Naive B cell (primary cell): ENCODE data around the gene PML. TPM values are rescaled to one million over a fixed set of nuclear protein-coding genes. Genes with fewer than 3 reads are reported as not detected.
"Not testable (repeated sequence)": the region's sequence is repeated elsewhere in the genome, so short reads cannot be mapped to it uniquely, and the experiment has no call there.

Source experiments
- ATAC-seq, 2 donors: fragments of 150-1000 bp; cut with Tn5 transposase; 2 replicates each; pipeline ENCODE4 v1.10.0; 2021; ENCODE audit warnings: low read depth in 2 of 2, mild to moderate bottlenecking in 2 of 2, moderate library complexity in 2 of 2
- DNase-seq: peaks from one replicate; pipeline ENCODE4 v3.0.0; 2022
- H3K27ac Mint-ChIP-seq, 6 donors: one replicate each; pipeline ENCODE4 v1.8.0; 2020 to 2022; ENCODE audit warnings: mild to moderate bottlenecking in 6 of 6, mixed read lengths in 6 of 6, moderate library complexity in 5 of 6, inconsistent platforms in 2 of 6
- H3K27me3 Mint-ChIP-seq, 3 donors: one replicate each; pipeline ENCODE4 v1.8.0; 2021 to 2022; ENCODE audit warnings: mixed read lengths in 3 of 3, mild to moderate bottlenecking in 1 of 3
- H3K36me3 Mint-ChIP-seq, 2 donors: one replicate each; pipeline ENCODE4 v1.8.0; 2020 to 2022; ENCODE audit warnings: mixed read lengths in 2 of 2, inconsistent platforms in 1 of 2, mild to moderate bottlenecking in 1 of 2
- H3K4me1 Mint-ChIP-seq, 3 donors: one replicate each; pipeline ENCODE4 v1.8.0; 2020 to 2022; ENCODE audit warnings: mixed read lengths in 3 of 3, inconsistent platforms in 1 of 3, mild to moderate bottlenecking in 1 of 3, moderate library complexity in 1 of 3
- H3K4me3 Mint-ChIP-seq, 8 donors: one replicate each; pipeline ENCODE4 v1.8.0; 2020 to 2022; ENCODE audit warnings: mild to moderate bottlenecking in 8 of 8, mixed read lengths in 8 of 8, moderate library complexity in 8 of 8, inconsistent platforms in 2 of 8
- H3K9me3 Mint-ChIP-seq, 7 donors: one replicate each; pipeline ENCODE4 v1.8.0; 2020 to 2022; ENCODE audit warnings: mixed read lengths in 7 of 7, mild to moderate bottlenecking in 5 of 7, inconsistent platforms in 2 of 7, moderate library complexity in 1 of 7
- polyA plus RNA-seq, 6 donors: library from polyadenylated mRNA; unstranded; fragments of 300-500 nt; fragmentation: Illumina TruSeq; gene quantifications; one replicate each; pipeline ENCODE4 v1.2.3, GENCODE V29; 2021; ENCODE audit warnings: low read depth in 6 of 6

The PML gene
- polyA plus RNA-seq, 6 donors from 2014 or later, result 6.4 to 39.8 (median 18.9) TPM

- ATAC-seq (peak; percentile 28 to 43), DNase-seq (no peak)
- Mint-ChIP-seq H3K27me3 (peaks cover 0 to 8% (median 8%) of the 10 kb centered on the region in 3 donors), H3K36me3 (no peaks in the 10 kb centered on the region), H3K4me1 (peaks cover 16 to 22% (median 20%) of the 10 kb centered on the region in 3 donors), H3K4me3 (peak overlapping the region; percentile 44 to 86 (median 77)), H3K27ac (peak overlapping the region in 1 of 6 donors; percentile 72), H3K9me3 (no peaks in the 10 kb centered on the region)
Measured at GRCh38 chr15:73965094-73965757, 29.3 kb upstream of the PML start.

GRCh38 chr15:73965758-73966113 lies 28.8 kb upstream of the PML start:
- DNase-seq (peak; percentile 24), ATAC-seq (peak; percentile 55 to 63)
- Mint-ChIP-seq H3K9me3 (no peaks in the 10 kb centered on the region), H3K27me3 (peaks cover 0 to 8% (median 8%) of the 10 kb centered on the region in 3 donors), H3K4me1 (peaks cover 16 to 22% (median 20%) of the 10 kb centered on the region in 3 donors), H3K4me3 (peak overlapping the region; percentile 16 to 86 (median 77)), H3K27ac (no peak overlapping the region), H3K36me3 (no peaks in the 10 kb centered on the region)

DNA sequence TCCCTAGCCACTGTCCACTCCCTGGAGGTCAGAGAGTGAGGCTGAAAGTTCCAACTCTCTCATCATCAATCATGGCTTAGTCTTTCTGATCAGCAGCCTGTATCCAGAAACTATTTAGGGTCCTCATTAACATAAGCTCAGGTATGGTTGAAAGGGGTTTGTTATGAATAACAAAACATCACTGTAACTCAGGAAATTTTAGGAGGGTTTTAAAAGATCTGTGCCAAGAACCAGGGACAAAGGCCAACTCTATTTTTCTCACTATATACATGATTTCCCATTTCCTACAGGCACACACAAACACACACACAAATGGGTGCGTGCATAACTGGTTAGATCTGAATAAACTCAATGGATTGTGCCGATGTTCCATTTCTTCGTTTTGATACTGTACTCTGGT lies 26.1 kb upstream of the PML start:
- Mint-ChIP-seq H3K9me3 (no peaks in the 10 kb centered on the region), H3K4me3 (no peak overlapping the region), H3K27ac (no peak overlapping the region), H3K27me3 (peaks cover 5 to 16% (median 8%) of the 10 kb centered on the region in 3 donors), H3K4me1 (peaks cover 23 to 29% (median 27%) of the 10 kb centered on the region in 3 donors), H3K36me3 (no peaks in the 10 kb centered on the region)
- no peak for ATAC-seq
- DNase-seq, result no peak

DNA sequence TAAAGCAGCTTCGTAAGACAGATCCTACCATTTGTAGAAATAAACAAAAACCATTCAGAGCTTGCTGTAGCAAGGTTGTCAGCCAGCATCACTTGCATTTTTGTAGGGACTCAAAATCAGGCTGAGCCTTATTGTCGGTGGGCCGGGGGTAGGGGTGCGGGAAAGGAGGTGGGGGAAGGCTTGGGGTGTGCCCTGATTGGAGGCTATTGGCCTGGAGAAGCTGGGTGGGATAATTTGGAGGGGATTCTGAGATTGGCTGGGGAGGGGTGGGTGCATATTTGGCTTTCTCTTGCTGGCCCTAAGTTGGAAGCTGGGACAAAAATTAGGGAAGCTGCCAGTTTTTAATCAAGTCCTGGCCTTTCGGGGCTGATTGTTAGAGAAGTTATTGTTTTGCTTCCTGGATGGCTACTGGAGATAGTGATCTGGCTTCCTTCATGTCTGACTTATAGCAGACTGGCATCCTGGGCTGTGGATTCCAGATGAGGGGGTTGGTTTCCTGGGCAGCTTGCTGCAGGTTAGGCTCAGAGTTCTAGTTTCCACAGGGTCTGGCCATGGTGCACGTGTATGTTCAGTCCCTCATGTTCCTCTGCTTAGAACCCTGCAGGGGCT lies 25.3 kb upstream of the PML start:
- no peak for ATAC-seq
- no peak overlapping the region for H3K4me3 Mint-ChIP-seq
- H3K4me1 Mint-ChIP-seq, result peaks cover 23 to 29% (median 27%) of the 10 kb centered on the region in 3 donors
- DNase-seq, result no peak
- H3K36me3 Mint-ChIP-seq, result no peaks in the 10 kb centered on the region
- no peak overlapping the region for H3K27ac Mint-ChIP-seq
- H3K9me3 Mint-ChIP-seq, result no peaks in the 10 kb centered on the region
- H3K27me3 Mint-ChIP-seq, result peaks cover 7 to 16% (median 10%) of the 10 kb centered on the region in 3 donors

DNA sequence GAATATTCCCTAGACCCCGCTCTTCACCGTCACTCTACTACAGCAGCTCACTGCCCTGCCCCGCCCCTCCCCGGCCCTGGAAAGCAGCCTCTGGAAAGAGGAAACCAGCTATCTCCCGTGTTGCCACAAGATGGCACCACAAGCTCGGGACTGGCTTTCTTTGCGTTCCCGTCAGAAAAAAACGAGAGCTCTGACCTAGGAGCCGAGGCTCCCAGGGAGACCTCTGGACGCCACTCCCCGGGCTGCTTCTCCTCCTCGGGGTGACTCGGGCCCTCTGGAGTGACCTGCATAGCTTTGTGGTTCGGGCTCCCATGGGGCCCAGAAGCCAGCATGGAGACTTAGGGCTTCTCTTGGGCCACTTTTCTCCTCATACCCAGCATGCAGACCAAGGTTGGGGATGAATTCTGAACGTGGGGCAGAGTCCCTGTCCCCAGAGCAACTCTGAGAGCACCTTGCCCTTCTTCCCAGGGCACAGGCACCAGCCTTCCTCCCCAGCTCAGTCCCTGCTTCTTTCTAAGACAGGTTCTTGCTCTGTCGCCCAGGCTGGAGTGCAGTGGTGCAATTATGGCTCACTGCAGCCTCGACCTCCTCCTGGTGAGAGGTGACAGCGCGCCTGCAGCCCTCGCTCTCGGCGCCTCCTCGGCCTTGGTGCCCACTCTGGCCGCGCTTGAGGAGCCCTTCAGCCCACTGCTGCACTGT lies 21.4 kb upstream of the PML start:
- peak overlapping the region in 5 of 8 donors; percentile 8 to 73 (median 40) for H3K4me3 Mint-ChIP-seq

GRCh38 chr15:73973683-73974200 lies 20.8 kb upstream of the PML start:
- not testable (repeated sequence) for ATAC-seq, DNase-seq, H3K36me3 Mint-ChIP-seq, H3K9me3 Mint-ChIP-seq, H3K27ac Mint-ChIP-seq
- peaks cover 8 to 22% (median 20%) of the 10 kb centered on the region in 3 donors for H3K4me1 Mint-ChIP-seq
- H3K27me3 Mint-ChIP-seq, result peaks cover 27 to 34% (median 30%) of the 10 kb centered on the region in 3 donors
- H3K4me3 Mint-ChIP-seq, result peak overlapping the region in 1 of 8 donors; percentile 34

More for the DNA sequence above, 21.4 kb upstream of the PML start:
- Mint-ChIP-seq H3K9me3 (peaks cover 0 to 2% (median 0%) of the 10 kb centered on the region in 7 donors), H3K4me1 (peaks cover 8 to 22% (median 20%) of the 10 kb centered on the region in 3 donors), H3K27ac (no peak overlapping the region), H3K36me3 (peaks cover 0 to 4% of the 10 kb centered on the region in 2 donors), H3K27me3 (peaks cover 27 to 33% (median 30%) of the 10 kb centered on the region in 3 donors)
- ATAC-seq (peak; percentile 72 to 79), DNase-seq (peak; percentile 70)

GRCh38 chr15:73975440-73976125 lies 18.9 kb upstream of the PML start:
- ATAC-seq, result peak; percentile 43 to 71
- peaks cover 8 to 22% (median 20%) of the 10 kb centered on the region in 3 donors for H3K4me1 Mint-ChIP-seq
- H3K27me3 Mint-ChIP-seq, result peaks cover 27 to 34% (median 30%) of the 10 kb centered on the region in 3 donors
- DNase-seq, H3K36me3 Mint-ChIP-seq, H3K27ac Mint-ChIP-seq, H3K9me3 Mint-ChIP-seq: not testable (repeated sequence)
- H3K4me3 Mint-ChIP-seq, result peak overlapping the region in 2 of 8 donors; percentile 0 to 61

GRCh38 chr15:73978896-73979295 lies 15.6 kb upstream of the PML start:
- H3K27me3 Mint-ChIP-seq, result peaks cover 19 to 34% (median 25%) of the 10 kb centered on the region in 3 donors
- peaks cover under 1 to 4% of the 10 kb centered on the region in 2 donors for H3K36me3 Mint-ChIP-seq
- H3K9me3 Mint-ChIP-seq, result peaks cover 0 to 2% (median 0%) of the 10 kb centered on the region in 7 donors
- ATAC-seq (no peak), DNase-seq (no peak)
- H3K4me3 Mint-ChIP-seq, result no peak overlapping the region
- H3K27ac Mint-ChIP-seq, result no peak overlapping the region
- H3K4me1 Mint-ChIP-seq, result peaks cover 17 to 39% (median 37%) of the 10 kb centered on the region in 3 donors

DNA sequence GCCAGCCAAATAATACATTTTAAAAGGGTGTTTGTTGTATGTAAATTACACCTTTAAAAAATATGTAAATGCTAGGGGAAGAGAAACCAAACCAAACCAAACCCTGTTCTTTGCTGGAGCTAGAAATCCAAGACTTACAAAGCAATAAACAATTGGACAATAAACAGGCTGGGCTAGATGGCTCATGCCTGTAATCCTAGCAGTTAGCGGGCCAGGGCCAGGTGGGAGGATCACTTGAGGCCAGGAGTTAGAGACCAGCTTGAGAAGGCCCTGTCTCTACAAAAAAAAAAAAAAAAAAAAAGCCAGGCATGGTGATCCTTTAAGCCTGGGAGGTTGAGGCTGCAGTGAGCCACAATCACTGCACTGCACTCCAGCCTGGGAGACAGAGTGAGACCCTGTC lies 14.9 kb upstream of the PML start:
- H3K36me3 Mint-ChIP-seq, result peaks cover 4 to 6% of the 10 kb centered on the region in 2 donors
- H3K4me1 Mint-ChIP-seq, result peaks cover 24 to 47% (median 44%) of the 10 kb centered on the region in 3 donors
- peaks cover 0 to 2% (median 0%) of the 10 kb centered on the region in 7 donors for H3K9me3 Mint-ChIP-seq
- DNase-seq, result no peak
- no peak overlapping the region for H3K4me3 Mint-ChIP-seq
- no peak for ATAC-seq
- H3K27ac Mint-ChIP-seq, result peak overlapping the region in 1 of 6 donors; percentile 47
- peaks cover 19 to 27% (median 19%) of the 10 kb centered on the region in 3 donors for H3K27me3 Mint-ChIP-seq

DNA sequence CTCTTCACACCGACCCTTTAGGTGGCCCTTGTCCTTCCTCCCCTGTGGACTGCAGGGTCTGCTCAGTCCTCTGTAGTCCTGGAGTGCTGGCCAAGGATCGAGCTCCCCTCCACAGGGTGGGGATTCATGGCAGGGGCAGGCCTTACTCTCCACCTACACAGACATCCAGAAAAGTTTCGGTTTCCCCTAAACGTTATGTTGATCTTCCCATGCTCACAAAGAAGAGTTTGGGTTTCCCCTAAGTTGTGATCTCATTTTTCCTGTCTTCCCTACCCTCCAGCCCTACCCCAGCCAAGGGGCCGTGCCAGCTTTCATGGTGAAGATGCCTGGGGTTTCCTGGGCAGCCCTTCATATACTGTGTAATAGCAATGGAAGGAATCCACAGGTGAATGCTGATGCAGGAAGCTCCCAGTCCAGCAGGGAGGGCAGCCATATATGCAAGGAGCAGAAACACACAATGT lies 12.7 kb upstream of the PML start:
- peak overlapping the region in 6 of 8 donors; percentile 57 to 82 (median 70) for H3K4me3 Mint-ChIP-seq
- H3K27ac Mint-ChIP-seq, result peak overlapping the region in 5 of 6 donors; percentile 17 to 87 (median 49)
- H3K27me3 Mint-ChIP-seq, result peaks cover 0 to 6% (median under 1%) of the 10 kb centered on the region in 3 donors
- H3K9me3 Mint-ChIP-seq, result no peaks in the 10 kb centered on the region
- H3K36me3 Mint-ChIP-seq, result peaks cover 0 to 19% of the 10 kb centered on the region in 2 donors
- ATAC-seq, result no peak
- peaks cover 40 to 50% (median 49%) of the 10 kb centered on the region in 3 donors for H3K4me1 Mint-ChIP-seq
- DNase-seq, result no peak

- Mint-ChIP-seq H3K4me1 (peaks cover 42 to 56% (median 54%) of the 10 kb centered on the region in 3 donors), H3K9me3 (no peaks in the 10 kb centered on the region), H3K4me3 (peak overlapping the region in 7 of 8 donors; percentile 57 to 82 (median 70)), H3K27me3 (peaks cover 0 to 6% (median 0%) of the 10 kb centered on the region in 3 donors), H3K36me3 (peaks cover 0 to 19% of the 10 kb centered on the region in 2 donors), H3K27ac (peak overlapping the region in 5 of 6 donors; percentile 9 to 87 (median 52))
- DNase-seq, result no peak
- peak; percentile 75 to 85 for ATAC-seq
Measured at GRCh38 chr15:73982222-73982962, 12.1 kb upstream of the PML start.

GRCh38 chr15:73983211-73983727 lies 11.2 kb upstream of the PML start:
- peak overlapping the region in 3 of 8 donors; percentile 59 to 71 (median 66) for H3K4me3 Mint-ChIP-seq
- no peaks in the 10 kb centered on the region for H3K27me3 Mint-ChIP-seq
- peak overlapping the region in 4 of 6 donors; percentile 26 to 87 (median 72) for H3K27ac Mint-ChIP-seq
- H3K9me3 Mint-ChIP-seq, result no peaks in the 10 kb centered on the region
- peaks cover 45 to 64% (median 60%) of the 10 kb centered on the region in 3 donors for H3K4me1 Mint-ChIP-seq
- no peak for DNase-seq
- no peak for ATAC-seq
- H3K36me3 Mint-ChIP-seq, result peaks cover 0 to 19% of the 10 kb centered on the region in 2 donors
